ENCODE results near the gene SELENOW.

- TF ChIP-seq POLR2A (IDR thresholded peaks at IDR 0.05) (no peak), CTCF (IDR thresholded peaks at IDR 0.05) (no peak)
Observed at GRCh38 chr19:47806435-47806834, 27.9 kb downstream of the SELENOW start.
